ENCODE measurements around the gene NINJ1. TPM values are rescaled to one million over a fixed set of nuclear protein-coding genes. Genes with fewer than 3 reads are reported as not detected.

NINJ1 gene
- total RNA-seq, 1 experiment from 2014 or later = 41.3 TPM

GRCh38 chr9:93120846-93121315 lies 13.2 kb downstream of the NINJ1 start (continued):
- TF ChIP-seq, protein P1, sequence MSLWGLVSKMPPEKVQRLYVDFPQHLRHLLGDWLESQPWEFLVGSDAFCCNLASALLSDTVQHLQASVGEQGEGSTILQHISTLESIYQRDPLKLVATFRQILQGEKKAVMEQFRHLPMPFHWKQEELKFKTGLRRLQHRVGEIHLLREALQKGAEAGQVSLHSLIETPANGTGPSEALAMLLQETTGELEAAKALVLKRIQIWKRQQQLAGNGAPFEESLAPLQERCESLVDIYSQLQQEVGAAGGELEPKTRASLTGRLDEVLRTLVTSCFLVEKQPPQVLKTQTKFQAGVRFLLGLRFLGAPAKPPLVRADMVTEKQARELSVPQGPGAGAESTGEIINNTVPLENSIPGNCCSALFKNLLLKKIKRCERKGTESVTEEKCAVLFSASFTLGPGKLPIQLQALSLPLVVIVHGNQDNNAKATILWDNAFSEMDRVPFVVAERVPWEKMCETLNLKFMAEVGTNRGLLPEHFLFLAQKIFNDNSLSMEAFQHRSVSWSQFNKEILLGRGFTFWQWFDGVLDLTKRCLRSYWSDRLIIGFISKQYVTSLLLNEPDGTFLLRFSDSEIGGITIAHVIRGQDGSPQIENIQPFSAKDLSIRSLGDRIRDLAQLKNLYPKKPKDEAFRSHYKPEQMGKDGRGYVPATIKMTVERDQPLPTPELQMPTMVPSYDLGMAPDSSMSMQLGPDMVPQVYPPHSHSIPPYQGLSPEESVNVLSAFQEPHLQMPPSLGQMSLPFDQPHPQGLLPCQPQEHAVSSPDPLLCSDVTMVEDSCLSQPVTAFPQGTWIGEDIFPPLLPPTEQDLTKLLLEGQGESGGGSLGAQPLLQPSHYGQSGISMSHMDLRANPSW (CRISPR knock-in tag; conservative IDR thresholded peaks at IDR 0.05; ENCODE audit: low read depth) = no peak
- no peak for TF ChIP-seq ZNF416 (CRISPR knock-in tag; IDR thresholded peaks at IDR 0.05)

DNA sequence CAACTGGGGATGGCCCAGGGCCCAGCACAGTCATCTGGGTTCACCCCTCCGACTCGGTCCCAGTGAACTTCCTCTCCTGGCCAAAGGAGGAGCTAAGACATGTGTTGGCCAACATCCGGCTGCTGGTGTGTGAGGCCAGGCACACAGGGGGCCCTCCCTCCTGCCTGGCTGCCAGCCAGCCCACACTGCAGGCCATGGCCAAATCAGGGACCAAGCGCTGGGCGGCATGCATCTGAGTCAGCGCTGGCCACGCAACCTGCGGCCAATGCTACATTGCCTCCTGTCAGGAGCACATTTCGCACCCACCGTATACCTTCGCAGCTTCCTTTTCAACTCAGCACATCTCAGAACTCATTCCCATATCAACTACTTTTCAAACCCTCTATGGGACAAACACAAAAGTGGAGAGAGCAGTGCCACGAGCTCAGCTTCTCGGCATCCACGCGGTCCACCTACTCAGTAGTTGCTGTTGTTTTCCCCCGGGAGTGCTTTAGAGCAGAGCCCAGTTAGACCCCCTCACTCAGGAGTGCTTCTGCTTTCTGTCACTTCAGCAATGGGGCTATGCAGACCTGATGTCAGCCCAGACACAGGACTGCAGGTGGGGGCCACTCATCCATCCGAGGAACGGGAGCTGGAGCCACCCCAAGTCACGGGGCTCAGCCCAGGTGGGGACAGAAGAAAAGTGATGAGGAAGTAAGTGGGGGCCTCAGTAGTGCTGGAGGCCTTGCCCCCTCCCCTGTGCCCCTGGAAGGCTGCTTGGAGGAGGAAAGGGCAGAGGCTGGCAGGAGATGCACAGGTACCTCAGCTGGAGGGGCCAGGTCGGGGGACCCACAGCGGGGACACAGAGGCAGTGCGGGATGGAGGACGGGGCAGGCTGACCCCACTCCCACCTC lies 13.9 kb downstream of the NINJ1 start:
- Mint-ChIP-seq H3K36me3 (peaks cover 7% of the 10 kb centered on the region), H3K4me3 (no peak overlapping the region), H3K27me3 (ENCODE audit: low read depth) (no peaks in the 10 kb centered on the region), H3K4me1 (peaks cover 13% of the 10 kb centered on the region), H3K9me3 (no peaks in the 10 kb centered on the region), H3K27ac (peak overlapping the region; percentile 89; the same call in 1 of the 2 replicates)
- POLR2A ChIA-PET = interaction anchor here (1.0 to 1.4 kb wide), 2 partner anchors 9 to 18 kb away, joined by 4 to 5 read pairs; no protein-coding TSS in a partner anchor
- ATAC-seq = peak; percentile 79
- peak; percentile 42 for DNase-seq (ENCODE audit: low spot score)
- TF ChIP-seq, protein P2, sequence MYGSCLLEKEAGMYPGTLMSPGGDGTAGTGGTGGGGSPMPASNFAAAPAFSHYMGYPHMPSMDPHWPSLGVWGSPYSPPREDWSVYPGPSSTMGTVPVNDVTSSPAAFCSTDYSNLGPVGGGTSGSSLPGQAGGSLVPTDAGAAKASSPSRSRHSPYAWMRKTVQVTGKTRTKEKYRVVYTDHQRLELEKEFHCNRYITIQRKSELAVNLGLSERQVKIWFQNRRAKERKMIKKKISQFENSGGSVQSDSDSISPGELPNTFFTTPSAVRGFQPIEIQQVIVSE (CRISPR knock-in tag; IDR thresholded peaks at IDR 0.05; ENCODE audit: borderline replicate concordance) = no peak
- TF ChIP-seq ZNF423 (CRISPR knock-in tag; IDR thresholded peaks at IDR 0.05) (peak; percentile 15; the same call in 1 of the 2 replicates), IRF2 (CRISPR knock-in tag; IDR thresholded peaks at IDR 0.05; ENCODE audit: borderline replicate concordance, low read depth) (no peak), GABPB1 (CRISPR knock-in tag; IDR thresholded peaks at IDR 0.05) (peak; percentile 95)
- CTCF ChIA-PET = interaction anchor here (0.6 to 3.3 kb wide), 14 partner anchors 9 to 185 kb away, joined by 3 to 23 read pairs (median 6); partner anchors contain the start of gene NINJ1

DNA sequence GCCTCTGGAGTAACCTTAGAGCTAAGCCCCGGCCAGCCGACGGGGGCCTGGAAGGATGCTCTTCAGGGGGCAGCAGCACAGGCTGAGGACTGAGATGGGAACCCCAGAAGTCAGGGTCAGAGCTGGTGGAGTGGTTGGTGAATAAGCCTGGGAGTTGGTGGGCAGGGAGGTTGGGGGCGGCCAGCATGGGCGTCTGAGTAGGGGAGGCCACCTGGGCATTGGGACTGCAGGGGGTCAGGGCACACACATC lies 14.4 kb downstream of the NINJ1 start:
- Mint-ChIP-seq H3K4me1 (peaks cover 18% of the 10 kb centered on the region), H3K36me3 (peaks cover 4% of the 10 kb centered on the region), H3K4me3 (no peak overlapping the region), H3K27ac (no peak overlapping the region), H3K27me3 (ENCODE audit: low read depth) (no peaks in the 10 kb centered on the region), H3K9me3 (no peaks in the 10 kb centered on the region)
- ChIA-PET POLR2A (interaction anchor here (1.4 kb wide), 1 partner anchor 9 kb away, joined by 5 read pairs; no protein-coding TSS in a partner anchor), CTCF (interaction anchor here (0.6 to 3.3 kb wide), 11 partner anchors 10 to 185 kb away, joined by 3 to 23 read pairs (median 7); partner anchors contain the start of gene NINJ1)
- ATAC-seq (no peak), DNase-seq (ENCODE audit: low spot score) (no peak)
- TF ChIP-seq JUN (CRISPR knock-in tag; IDR thresholded peaks at IDR 0.05) (no peak), ZNF416 (CRISPR knock-in tag; IDR thresholded peaks at IDR 0.05) (no peak), GRHL2 (CRISPR knock-in tag; IDR thresholded peaks at IDR 0.05; ENCODE audit: insufficient replicate concordance, severe bottlenecking) (no peak), E2F4 (CRISPR knock-in tag; IDR thresholded peaks at IDR 0.05; ENCODE audit: borderline replicate concordance, low read depth) (no peak)
- TF ChIP-seq, protein P3, sequence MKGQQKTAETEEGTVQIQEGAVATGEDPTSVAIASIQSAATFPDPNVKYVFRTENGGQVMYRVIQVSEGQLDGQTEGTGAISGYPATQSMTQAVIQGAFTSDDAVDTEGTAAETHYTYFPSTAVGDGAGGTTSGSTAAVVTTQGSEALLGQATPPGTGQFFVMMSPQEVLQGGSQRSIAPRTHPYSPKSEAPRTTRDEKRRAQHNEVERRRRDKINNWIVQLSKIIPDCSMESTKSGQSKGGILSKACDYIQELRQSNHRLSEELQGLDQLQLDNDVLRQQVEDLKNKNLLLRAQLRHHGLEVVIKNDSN (CRISPR knock-in tag; IDR thresholded peaks at IDR 0.05) = no peak
- TF ChIP-seq, protein P4, sequence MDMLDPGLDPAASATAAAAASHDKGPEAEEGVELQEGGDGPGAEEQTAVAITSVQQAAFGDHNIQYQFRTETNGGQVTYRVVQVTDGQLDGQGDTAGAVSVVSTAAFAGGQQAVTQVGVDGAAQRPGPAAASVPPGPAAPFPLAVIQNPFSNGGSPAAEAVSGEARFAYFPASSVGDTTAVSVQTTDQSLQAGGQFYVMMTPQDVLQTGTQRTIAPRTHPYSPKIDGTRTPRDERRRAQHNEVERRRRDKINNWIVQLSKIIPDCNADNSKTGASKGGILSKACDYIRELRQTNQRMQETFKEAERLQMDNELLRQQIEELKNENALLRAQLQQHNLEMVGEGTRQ (CRISPR knock-in tag; IDR thresholded peaks at IDR 0.05) = no peak
- TF ChIP-seq, protein P5, sequence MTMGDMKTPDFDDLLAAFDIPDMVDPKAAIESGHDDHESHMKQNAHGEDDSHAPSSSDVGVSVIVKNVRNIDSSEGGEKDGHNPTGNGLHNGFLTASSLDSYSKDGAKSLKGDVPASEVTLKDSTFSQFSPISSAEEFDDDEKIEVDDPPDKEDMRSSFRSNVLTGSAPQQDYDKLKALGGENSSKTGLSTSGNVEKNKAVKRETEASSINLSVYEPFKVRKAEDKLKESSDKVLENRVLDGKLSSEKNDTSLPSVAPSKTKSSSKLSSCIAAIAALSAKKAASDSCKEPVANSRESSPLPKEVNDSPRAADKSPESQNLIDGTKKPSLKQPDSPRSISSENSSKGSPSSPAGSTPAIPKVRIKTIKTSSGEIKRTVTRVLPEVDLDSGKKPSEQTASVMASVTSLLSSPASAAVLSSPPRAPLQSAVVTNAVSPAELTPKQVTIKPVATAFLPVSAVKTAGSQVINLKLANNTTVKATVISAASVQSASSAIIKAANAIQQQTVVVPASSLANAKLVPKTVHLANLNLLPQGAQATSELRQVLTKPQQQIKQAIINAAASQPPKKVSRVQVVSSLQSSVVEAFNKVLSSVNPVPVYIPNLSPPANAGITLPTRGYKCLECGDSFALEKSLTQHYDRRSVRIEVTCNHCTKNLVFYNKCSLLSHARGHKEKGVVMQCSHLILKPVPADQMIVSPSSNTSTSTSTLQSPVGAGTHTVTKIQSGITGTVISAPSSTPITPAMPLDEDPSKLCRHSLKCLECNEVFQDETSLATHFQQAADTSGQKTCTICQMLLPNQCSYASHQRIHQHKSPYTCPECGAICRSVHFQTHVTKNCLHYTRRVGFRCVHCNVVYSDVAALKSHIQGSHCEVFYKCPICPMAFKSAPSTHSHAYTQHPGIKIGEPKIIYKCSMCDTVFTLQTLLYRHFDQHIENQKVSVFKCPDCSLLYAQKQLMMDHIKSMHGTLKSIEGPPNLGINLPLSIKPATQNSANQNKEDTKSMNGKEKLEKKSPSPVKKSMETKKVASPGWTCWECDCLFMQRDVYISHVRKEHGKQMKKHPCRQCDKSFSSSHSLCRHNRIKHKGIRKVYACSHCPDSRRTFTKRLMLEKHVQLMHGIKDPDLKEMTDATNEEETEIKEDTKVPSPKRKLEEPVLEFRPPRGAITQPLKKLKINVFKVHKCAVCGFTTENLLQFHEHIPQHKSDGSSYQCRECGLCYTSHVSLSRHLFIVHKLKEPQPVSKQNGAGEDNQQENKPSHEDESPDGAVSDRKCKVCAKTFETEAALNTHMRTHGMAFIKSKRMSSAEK (CRISPR knock-in tag; IDR thresholded peaks at IDR 0.05; ENCODE audit: borderline replicate concordance) = no peak
